Stomach (tissue), 4 donors: ENCODE measurements around the gene ARHGAP22.

ENCODE experiments used
- POLR2A ChIP-seq, 4 donors: fragments of 450-650 bp; IDR thresholded peaks; one replicate each; pipeline ENCODE4 v1.6.1; 2016; ENCODE audit warnings: antibody characterized with exemption in 4 of 4, control low read depth in 2 of 4, mild to moderate bottlenecking in 1 of 4, moderate library complexity in 1 of 4
- POLR2AphosphoS5 ChIP-seq, 3 donors: sonication (generic); formaldehyde crosslinking; IDR thresholded peaks; one replicate each; pipeline ENCODE4 v1.6.1; 2016; ENCODE audit warnings: antibody characterized with exemption in 3 of 3
- TF ChIP-seq, protein P1 (sequence below), 7 experiments: fragments of 450-650 bp in 4 of 7; fragments of 200-600 bp in 3 of 7; sonication (generic) in 3 of 7; IDR thresholded peaks; one replicate each; pipeline ENCODE4 v1.5.1; 2016 to 2019; ENCODE audit warnings: antibody characterized with exemption in 7 of 7, control low read depth in 2 of 7, mild to moderate bottlenecking in 1 of 7

DNA sequence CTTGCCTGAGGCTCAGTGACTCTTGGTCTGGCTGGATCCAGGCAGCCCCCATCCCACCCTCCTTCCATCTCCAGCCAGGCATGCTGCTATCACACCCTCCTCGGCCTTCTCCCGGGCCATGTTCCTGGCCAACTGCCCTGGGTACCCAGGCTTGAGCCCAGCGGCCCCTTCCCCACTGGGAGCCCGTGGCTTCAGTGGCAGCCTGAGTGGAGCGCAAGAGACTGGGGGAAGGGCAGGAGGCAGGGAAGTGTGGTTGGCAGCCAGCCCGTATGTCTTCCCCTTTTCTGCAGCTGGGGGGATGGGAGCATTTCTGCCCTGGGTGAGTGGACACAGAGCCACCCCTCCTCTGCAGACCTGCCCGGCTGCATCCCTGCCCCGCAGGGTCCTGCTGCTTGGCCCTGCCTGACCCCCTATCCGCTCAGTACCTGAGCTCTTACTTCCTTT, 148.5 kb downstream of the ARHGAP22 start:
- TF ChIP-seq POLR2A (IDR thresholded peaks at IDR 0.05) (no peak), POLR2AphosphoS5 (IDR thresholded peaks at IDR 0.05) (no peak)
- TF ChIP-seq, protein P1, sequence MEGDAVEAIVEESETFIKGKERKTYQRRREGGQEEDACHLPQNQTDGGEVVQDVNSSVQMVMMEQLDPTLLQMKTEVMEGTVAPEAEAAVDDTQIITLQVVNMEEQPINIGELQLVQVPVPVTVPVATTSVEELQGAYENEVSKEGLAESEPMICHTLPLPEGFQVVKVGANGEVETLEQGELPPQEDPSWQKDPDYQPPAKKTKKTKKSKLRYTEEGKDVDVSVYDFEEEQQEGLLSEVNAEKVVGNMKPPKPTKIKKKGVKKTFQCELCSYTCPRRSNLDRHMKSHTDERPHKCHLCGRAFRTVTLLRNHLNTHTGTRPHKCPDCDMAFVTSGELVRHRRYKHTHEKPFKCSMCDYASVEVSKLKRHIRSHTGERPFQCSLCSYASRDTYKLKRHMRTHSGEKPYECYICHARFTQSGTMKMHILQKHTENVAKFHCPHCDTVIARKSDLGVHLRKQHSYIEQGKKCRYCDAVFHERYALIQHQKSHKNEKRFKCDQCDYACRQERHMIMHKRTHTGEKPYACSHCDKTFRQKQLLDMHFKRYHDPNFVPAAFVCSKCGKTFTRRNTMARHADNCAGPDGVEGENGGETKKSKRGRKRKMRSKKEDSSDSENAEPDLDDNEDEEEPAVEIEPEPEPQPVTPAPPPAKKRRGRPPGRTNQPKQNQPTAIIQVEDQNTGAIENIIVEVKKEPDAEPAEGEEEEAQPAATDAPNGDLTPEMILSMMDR (IDR thresholded peaks at IDR 0.05), result no peak
